Fibroblast of villous mesenchyme (primary cell): ENCODE data around the gene DHRS7C. TPM values are rescaled to one million over a fixed set of nuclear protein-coding genes. Genes with fewer than 3 reads are reported as not detected.

ENCODE experiments used
- DNase-seq: peaks from one replicate; pipeline ENCODE4 v3.0.0-alpha.2; 2010; ENCODE audit warnings: low read depth
- H3K4me3 ChIP-seq: 2 replicates; pipeline ENCODE4 v1.5.1; 2011; ENCODE audit warnings: low read depth, mild to moderate bottlenecking, low read length
- total RNA-seq: library from RNA; depleted of rRNA; stranded (reverse); fragments of >200 nt; gene quantifications from 2 replicates; pipeline ENCODE4 v1.2.3, GENCODE V29; 2012
- TF ChIP-seq, protein P1 (sequence below): IDR thresholded peaks from 2 replicates; pipeline ENCODE4 v1.5.1; 2012; ENCODE audit warnings: low read depth, mild to moderate bottlenecking, low read length; ENCODE audit not compliant: insufficient read depth

DHRS7C gene
- total RNA-seq, 1 donor: not detected

DNA sequence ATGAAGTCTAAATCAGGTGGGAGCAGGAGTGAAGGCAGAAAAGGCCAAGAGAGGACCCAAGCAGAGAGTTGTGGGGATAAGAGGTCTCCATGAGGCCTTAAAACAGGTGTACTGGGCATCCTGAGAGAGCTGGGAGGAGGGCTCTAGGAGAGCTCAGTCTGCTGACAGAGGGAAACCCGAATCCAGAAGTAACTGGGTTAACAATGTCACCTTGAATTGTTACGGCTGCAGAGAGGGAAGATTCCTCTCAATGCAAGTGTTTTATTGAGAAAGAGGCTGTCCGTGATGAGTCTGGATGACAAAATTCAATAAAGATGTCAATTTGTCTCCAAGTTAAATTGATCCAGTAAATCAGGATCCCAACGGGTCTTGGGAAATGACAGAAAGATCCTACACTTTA lies 8.3 kb downstream of the DHRS7C start:
- TF ChIP-seq, protein P1, sequence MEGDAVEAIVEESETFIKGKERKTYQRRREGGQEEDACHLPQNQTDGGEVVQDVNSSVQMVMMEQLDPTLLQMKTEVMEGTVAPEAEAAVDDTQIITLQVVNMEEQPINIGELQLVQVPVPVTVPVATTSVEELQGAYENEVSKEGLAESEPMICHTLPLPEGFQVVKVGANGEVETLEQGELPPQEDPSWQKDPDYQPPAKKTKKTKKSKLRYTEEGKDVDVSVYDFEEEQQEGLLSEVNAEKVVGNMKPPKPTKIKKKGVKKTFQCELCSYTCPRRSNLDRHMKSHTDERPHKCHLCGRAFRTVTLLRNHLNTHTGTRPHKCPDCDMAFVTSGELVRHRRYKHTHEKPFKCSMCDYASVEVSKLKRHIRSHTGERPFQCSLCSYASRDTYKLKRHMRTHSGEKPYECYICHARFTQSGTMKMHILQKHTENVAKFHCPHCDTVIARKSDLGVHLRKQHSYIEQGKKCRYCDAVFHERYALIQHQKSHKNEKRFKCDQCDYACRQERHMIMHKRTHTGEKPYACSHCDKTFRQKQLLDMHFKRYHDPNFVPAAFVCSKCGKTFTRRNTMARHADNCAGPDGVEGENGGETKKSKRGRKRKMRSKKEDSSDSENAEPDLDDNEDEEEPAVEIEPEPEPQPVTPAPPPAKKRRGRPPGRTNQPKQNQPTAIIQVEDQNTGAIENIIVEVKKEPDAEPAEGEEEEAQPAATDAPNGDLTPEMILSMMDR: no peak
- no peak overlapping the region for H3K4me3 ChIP-seq
- DNase-seq: no peak

DNA sequence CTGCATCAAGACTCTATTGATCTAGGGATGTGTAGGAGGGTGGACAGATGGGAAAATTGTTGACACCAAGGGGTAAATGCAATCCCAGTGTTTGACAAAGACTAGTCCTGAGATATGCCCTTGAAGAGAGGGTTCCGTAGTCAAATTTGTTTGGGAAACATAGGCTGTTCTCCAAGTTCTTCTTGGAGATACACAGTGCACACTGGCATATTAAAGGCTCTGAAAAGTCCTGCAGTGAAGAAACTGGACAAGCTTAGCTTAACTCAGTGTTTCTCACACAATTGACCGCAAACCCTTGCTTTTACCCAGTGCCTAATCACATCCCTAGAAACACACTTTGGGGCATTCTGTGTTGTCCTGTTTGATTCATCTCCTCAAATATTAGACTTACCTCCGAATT lies 10.8 kb downstream of the DHRS7C start:
- TF ChIP-seq, protein P1: no peak
- no peak overlapping the region for H3K4me3 ChIP-seq
- no peak for DNase-seq

DNA sequence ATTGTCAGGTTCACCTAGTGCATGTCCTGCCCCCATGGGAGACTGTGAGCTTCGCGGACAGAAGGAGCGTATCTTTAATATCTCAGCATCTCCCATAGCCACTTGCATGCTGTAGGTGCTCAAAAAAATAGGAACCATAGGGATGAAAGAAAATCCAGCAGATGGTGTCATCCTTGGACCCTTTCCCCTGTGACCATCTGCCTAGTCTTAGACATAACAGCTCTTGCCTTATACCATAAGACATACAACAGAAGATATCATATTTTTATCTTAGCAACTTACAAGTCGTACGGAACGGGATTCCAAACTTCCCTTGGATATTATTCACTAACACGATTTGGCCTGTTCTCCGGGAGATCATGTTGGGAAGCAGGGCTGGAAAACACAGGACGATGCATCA lies 14.5 kb downstream of the DHRS7C start:
- H3K4me3 ChIP-seq: no peak overlapping the region
- DNase-seq: no peak
- TF ChIP-seq, protein P1: no peak

DNA sequence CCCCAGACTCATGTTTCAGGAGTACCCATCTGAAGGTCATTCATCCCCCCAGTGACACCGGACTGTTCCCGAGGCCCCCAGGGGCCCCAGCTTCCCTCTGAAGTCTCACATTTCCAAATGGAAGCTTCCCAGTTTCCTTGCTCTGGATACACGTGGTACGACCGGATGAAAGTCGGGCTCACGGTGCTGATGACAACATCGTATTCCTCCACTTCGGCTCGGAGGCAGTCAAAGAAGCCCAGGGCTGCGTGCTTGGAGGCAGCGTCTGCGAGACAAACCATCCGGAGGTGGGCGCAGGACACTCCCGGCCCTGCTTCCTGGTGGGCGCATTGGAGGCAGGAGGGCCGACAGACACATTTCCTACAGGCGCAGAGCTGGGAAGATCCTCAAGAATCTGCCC lies 18.7 kb downstream of the DHRS7C start:
- TF ChIP-seq, protein P1: no peak
- H3K4me3 ChIP-seq: no peak overlapping the region
- DNase-seq: no peak

DNA sequence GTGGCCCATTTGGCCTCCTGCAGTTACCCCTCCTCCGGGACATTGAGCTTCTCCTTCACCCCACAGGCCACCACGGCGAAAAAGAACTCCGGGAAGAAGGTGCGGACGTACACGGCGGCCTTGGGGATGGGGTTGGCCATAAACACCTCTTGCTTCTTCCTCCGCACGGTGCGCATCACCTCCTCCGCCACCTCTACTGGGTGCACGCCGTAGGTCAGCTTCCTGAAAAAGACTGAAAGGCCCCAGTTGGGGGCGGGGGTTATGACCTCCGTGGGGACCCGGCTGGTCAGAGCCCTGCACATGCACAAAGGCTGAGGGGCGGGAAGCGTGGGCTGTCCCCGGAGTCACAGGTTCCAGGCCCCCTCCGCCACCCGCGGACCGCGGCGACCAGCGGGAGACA lies 19.9 kb downstream of the DHRS7C start:
- no peak for DNase-seq
- H3K4me3 ChIP-seq: no peak overlapping the region
- TF ChIP-seq, protein P1: no peak

DNA sequence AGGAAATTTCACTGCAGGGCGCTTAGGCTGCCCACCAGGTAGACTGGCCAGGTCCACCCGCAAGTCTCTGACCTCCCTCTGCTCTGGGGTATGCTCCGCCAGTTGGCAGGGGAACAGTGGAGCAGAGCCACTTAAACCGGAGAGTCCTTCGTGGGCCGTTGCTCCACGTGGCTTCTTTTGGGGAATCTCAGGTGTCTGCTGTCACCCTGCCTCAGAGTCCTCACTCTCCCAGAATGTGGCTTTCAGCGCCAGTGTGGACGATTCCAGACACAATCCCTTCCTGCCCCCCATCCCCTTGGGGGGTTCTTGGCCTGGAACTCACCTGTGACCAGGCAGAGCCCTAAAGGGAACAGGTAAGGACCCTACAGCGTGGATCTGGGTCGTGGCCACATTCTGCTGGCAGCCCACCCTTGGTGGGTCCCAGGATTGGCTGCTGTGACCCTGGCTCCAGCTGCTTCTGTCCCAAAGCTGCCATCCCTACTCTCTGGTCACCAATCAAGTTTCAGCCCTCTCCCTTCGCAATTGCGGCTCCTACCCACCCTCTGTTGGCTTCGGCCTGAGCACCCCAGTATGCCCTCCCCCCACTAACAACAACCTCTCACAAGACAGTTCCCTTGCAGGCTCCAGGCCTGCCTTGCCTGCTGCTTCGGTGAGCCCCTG lies 22.2 kb downstream of the DHRS7C start:
- no peak for DNase-seq
- H3K4me3 ChIP-seq: no peak overlapping the region
- TF ChIP-seq, protein P1: no peak

DNA sequence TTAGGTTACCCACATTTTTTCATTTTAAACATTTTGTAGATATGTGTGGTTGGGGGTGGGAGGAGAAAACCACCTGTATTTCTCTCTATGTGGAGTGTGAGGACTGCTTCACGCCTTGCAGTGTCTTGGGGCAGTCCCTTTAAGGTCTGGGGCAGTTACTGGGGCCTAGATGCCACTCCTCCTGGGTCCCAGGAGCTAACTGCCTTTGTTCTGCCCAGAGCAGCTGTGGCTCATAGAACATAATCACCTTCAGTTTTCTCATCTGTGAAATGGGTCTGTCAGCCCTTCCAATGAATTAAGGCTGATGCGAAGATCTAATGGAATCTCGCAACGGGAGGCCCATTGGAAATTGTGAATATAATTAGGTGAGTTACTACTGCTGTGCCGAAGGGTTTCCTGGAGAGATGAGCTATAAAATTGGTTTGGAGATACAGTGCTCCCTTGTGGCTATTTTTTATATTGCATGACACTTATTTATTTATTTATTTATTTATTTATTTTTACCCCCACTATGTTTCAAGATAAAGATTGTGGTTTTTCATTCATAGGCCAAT lies 22.9 kb downstream of the DHRS7C start:
- DNase-seq: peak; percentile 45
- TF ChIP-seq, protein P1: peak; percentile 46
- H3K4me3 ChIP-seq: no peak overlapping the region
